Activated T-helper 2 cell treated with anti-CD3 and anti-CD28 coated beads, Interferon-gamma antibody, Interleukin-2, Interleukin-4, amounts not matched to agents 10 μg/mL and 5 μg/mL and 100 μg/mL, durations not matched to agents 14 hours and 24 hours and 36 hours (primary cell): Measurements from ENCODE around the gene NELL1. TPM values are rescaled to one million over a fixed set of nuclear protein-coding genes. Genes with fewer than 3 reads are reported as not detected.

Experiments
- DNase-seq: peaks from one replicate; pipeline ENCODE4 v3.0.0; 2021; ENCODE audit warnings: low spot score
- H3K27ac Mint-ChIP-seq: one replicate; pipeline ENCODE4 v1.8.0; 2021; ENCODE audit warnings: mixed read lengths
- H3K27me3 Mint-ChIP-seq: one replicate; pipeline ENCODE4 v1.8.0; 2021; ENCODE audit warnings: low read depth, mixed read lengths
- H3K36me3 Mint-ChIP-seq: one replicate; pipeline ENCODE4 v1.8.0; 2021; ENCODE audit warnings: low read depth, mixed read lengths
- H3K4me1 Mint-ChIP-seq: one replicate; pipeline ENCODE4 v1.8.0; 2021; ENCODE audit warnings: low read depth, mixed read lengths
- H3K4me3 Mint-ChIP-seq: one replicate; pipeline ENCODE4 v1.8.0; 2021; ENCODE audit warnings: low read depth, mild to moderate bottlenecking, moderate library complexity, mixed read lengths
- H3K9me3 Mint-ChIP-seq: one replicate; pipeline ENCODE4 v1.8.0; 2021; ENCODE audit warnings: mixed read lengths
- intact Hi-C: fragments of 100-400 bp; cut with micrococcal nuclease; formaldehyde crosslinking; loops from one replicate; pipeline ENCODE4 v1.15.1; 2023
- total RNA-seq: library from RNA; stranded (reverse); gene quantifications from 2 replicates; pipeline ENCODE4 v1.2.3, GENCODE V29; 2022

NELL1 gene
- total RNA-seq, 1 donor from 2014 or later, result 0.07 TPM

GRCh38 chr11:21066030-21066429, 396.6 kb downstream of the NELL1 start:
- Mint-ChIP-seq H3K27ac (no peak overlapping the region), H3K4me1 (no peaks in the 10 kb centered on the region), H3K4me3 (no peak overlapping the region), H3K36me3 (no peaks in the 10 kb centered on the region), H3K9me3 (peaks cover 20% of the 10 kb centered on the region), H3K27me3 (no peaks in the 10 kb centered on the region)
- intact Hi-C loops, result no loop called here
- no peak for DNase-seq

GRCh38 chr11:21068886-21069285, 399.5 kb downstream of the NELL1 start:
- Mint-ChIP-seq H3K4me3 (no peak overlapping the region), H3K9me3 (peaks cover 9% of the 10 kb centered on the region), H3K4me1 (no peaks in the 10 kb centered on the region), H3K27me3 (no peaks in the 10 kb centered on the region), H3K36me3 (no peaks in the 10 kb centered on the region), H3K27ac (no peak overlapping the region)
- intact Hi-C loops, result no loop called here
- no peak for DNase-seq

DNA sequence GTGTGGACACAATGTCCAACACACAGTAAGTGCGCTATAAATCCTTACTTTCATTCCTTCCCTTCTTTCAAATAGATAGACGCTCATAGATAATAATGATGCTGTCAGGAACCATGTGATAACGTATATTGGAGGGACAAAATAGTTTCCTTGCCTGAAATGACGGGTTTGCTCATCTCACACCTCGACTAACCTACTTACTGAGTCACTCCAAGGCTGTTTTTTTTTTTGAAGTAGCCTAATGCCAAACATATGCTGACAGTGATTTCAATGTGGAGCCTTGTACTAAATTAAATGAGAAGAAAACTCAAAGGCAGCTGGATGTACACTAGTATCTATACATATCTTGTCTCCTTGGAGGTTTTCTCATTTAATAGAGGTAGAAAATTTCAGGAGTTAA, 400.5 kb downstream of the NELL1 start:
- intact Hi-C loops, result no loop called here
- no peaks in the 10 kb centered on the region for H3K4me1 Mint-ChIP-seq
- H3K9me3 Mint-ChIP-seq, result peaks cover 6% of the 10 kb centered on the region
- no peaks in the 10 kb centered on the region for H3K27me3 Mint-ChIP-seq
- no peak overlapping the region for H3K27ac Mint-ChIP-seq
- DNase-seq, result no peak
- H3K36me3 Mint-ChIP-seq, result no peaks in the 10 kb centered on the region
- H3K4me3 Mint-ChIP-seq, result no peak overlapping the region

DNA sequence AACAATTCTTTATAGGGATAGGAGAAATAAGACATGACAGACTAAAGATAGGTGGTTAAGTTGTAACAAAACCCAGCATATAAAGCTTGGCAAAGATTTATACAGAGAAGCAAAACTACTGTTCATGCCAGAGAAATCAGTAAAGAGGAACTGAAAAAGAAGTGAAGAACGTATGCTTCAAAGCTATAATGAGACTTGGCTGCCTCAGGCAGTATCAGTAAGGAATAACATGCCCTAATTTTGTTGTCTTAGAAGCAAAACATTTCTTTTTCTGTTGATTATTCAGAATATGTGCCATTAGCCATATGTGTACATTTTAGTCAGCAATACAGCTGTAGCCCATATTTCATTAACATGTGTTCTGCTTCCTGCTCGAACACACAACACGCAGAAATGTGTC, 403.2 kb downstream of the NELL1 start:
- no peak overlapping the region for H3K4me3 Mint-ChIP-seq
- intact Hi-C loops, result no loop called here
- H3K27ac Mint-ChIP-seq, result no peak overlapping the region
- no peaks in the 10 kb centered on the region for H3K27me3 Mint-ChIP-seq
- no peak for DNase-seq
- H3K4me1 Mint-ChIP-seq, result no peaks in the 10 kb centered on the region
- peaks cover 10% of the 10 kb centered on the region for H3K9me3 Mint-ChIP-seq
- H3K36me3 Mint-ChIP-seq, result no peaks in the 10 kb centered on the region

GRCh38 chr11:21082853-21083252, 413.5 kb downstream of the NELL1 start:
- Mint-ChIP-seq H3K36me3 (no peaks in the 10 kb centered on the region), H3K4me1 (no peaks in the 10 kb centered on the region), H3K4me3 (no peak overlapping the region), H3K9me3 (no peaks in the 10 kb centered on the region), H3K27me3 (no peaks in the 10 kb centered on the region), H3K27ac (no peak overlapping the region)
- DNase-seq, result no peak
- intact Hi-C loops, result no loop called here

GRCh38 chr11:21088930-21089329, 419.5 kb downstream of the NELL1 start:
- no peak for DNase-seq

GRCh38 chr11:21104641-21105040, 435.3 kb downstream of the NELL1 start:
- intact Hi-C loops, result no loop called here
- Mint-ChIP-seq H3K9me3 (peaks cover 15% of the 10 kb centered on the region), H3K27ac (no peak overlapping the region), H3K4me3 (no peak overlapping the region), H3K4me1 (no peaks in the 10 kb centered on the region), H3K36me3 (no peaks in the 10 kb centered on the region), H3K27me3 (no peaks in the 10 kb centered on the region)
- no peak for DNase-seq

More at GRCh38 chr11:21088930-21089329, 419.5 kb downstream of the NELL1 start:
- no peaks in the 10 kb centered on the region for H3K4me1 Mint-ChIP-seq
- intact Hi-C loops, result no loop called here
- no peaks in the 10 kb centered on the region for H3K36me3 Mint-ChIP-seq
- H3K27me3 Mint-ChIP-seq, result no peaks in the 10 kb centered on the region
- H3K9me3 Mint-ChIP-seq, result peaks cover 19% of the 10 kb centered on the region
- no peak overlapping the region for H3K27ac Mint-ChIP-seq
- H3K4me3 Mint-ChIP-seq, result no peak overlapping the region

GRCh38 chr11:21105196-21105917, 436.0 kb downstream of the NELL1 start:
- intact Hi-C loops, result no loop called here
- no peak for DNase-seq
- peaks cover 13% of the 10 kb centered on the region for H3K9me3 Mint-ChIP-seq
- no peaks in the 10 kb centered on the region for H3K36me3 Mint-ChIP-seq
- H3K27ac Mint-ChIP-seq, result no peak overlapping the region
- H3K27me3 Mint-ChIP-seq, result no peaks in the 10 kb centered on the region
- no peak overlapping the region for H3K4me3 Mint-ChIP-seq
- H3K4me1 Mint-ChIP-seq, result no peaks in the 10 kb centered on the region

GRCh38 chr11:21109341-21109740, 440.0 kb downstream of the NELL1 start:
- H3K9me3 Mint-ChIP-seq, result peaks cover 8% of the 10 kb centered on the region
- no peaks in the 10 kb centered on the region for H3K27me3 Mint-ChIP-seq
- H3K4me1 Mint-ChIP-seq, result no peaks in the 10 kb centered on the region
- no peak overlapping the region for H3K4me3 Mint-ChIP-seq
- H3K27ac Mint-ChIP-seq, result no peak overlapping the region
- intact Hi-C loops, result no loop called here
- no peak for DNase-seq
- H3K36me3 Mint-ChIP-seq, result no peaks in the 10 kb centered on the region

DNA sequence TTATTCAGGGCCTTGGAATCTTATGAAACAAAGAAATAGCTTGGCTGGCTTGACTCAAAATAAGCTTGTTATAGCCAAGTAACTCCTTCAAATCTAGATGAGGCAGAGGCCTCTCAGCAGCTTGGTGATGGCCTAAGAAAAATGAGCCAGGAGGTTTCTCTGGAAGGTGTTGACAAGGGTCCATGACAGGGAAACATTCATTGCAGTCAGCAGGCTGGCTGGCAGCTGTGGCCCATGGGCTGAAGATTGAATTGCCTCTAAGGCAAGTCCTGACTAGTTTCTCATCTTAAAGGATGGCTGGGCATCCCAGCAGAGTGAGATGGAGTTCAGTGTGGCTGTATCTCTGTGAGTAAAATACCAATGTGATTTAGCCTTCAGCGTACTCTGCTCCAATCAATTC, 441.0 kb downstream of the NELL1 start:
- Mint-ChIP-seq H3K36me3 (no peaks in the 10 kb centered on the region), H3K4me1 (no peaks in the 10 kb centered on the region), H3K4me3 (no peak overlapping the region), H3K27ac (no peak overlapping the region), H3K9me3 (peaks cover 8% of the 10 kb centered on the region), H3K27me3 (no peaks in the 10 kb centered on the region)
- no peak for DNase-seq
- intact Hi-C loops, result no loop called here

- intact Hi-C loops, result no loop called here
- Mint-ChIP-seq H3K4me3 (no peak overlapping the region), H3K27ac (no peak overlapping the region)
These were observed 444.5 kb downstream of the NELL1 start for GRCh38 chr11:21113876-21114275.

GRCh38 chr11:21116009-21116408, 446.6 kb downstream of the NELL1 start:
- H3K27ac Mint-ChIP-seq, result no peak overlapping the region
- peaks cover 2% of the 10 kb centered on the region for H3K9me3 Mint-ChIP-seq
- H3K36me3 Mint-ChIP-seq, result no peaks in the 10 kb centered on the region
- no peak overlapping the region for H3K4me3 Mint-ChIP-seq
- intact Hi-C loops, result no loop called here
- H3K27me3 Mint-ChIP-seq, result no peaks in the 10 kb centered on the region
- no peak for DNase-seq
- no peaks in the 10 kb centered on the region for H3K4me1 Mint-ChIP-seq

More at GRCh38 chr11:21113876-21114275, 444.5 kb downstream of the NELL1 start:
- H3K27me3 Mint-ChIP-seq, result no peaks in the 10 kb centered on the region
- H3K36me3 Mint-ChIP-seq, result no peaks in the 10 kb centered on the region
- H3K9me3 Mint-ChIP-seq, result peaks cover 4% of the 10 kb centered on the region
- H3K4me1 Mint-ChIP-seq, result no peaks in the 10 kb centered on the region
- no peak for DNase-seq

- no peak for DNase-seq
- no peaks in the 10 kb centered on the region for H3K27me3 Mint-ChIP-seq
- intact Hi-C loops, result no loop called here
- H3K4me1 Mint-ChIP-seq, result no peaks in the 10 kb centered on the region
- no peaks in the 10 kb centered on the region for H3K9me3 Mint-ChIP-seq
- H3K27ac Mint-ChIP-seq, result no peak overlapping the region
- no peaks in the 10 kb centered on the region for H3K36me3 Mint-ChIP-seq
- no peak overlapping the region for H3K4me3 Mint-ChIP-seq
These were observed 450.0 kb downstream of the NELL1 start for GRCh38 chr11:21119411-21119810.

DNA sequence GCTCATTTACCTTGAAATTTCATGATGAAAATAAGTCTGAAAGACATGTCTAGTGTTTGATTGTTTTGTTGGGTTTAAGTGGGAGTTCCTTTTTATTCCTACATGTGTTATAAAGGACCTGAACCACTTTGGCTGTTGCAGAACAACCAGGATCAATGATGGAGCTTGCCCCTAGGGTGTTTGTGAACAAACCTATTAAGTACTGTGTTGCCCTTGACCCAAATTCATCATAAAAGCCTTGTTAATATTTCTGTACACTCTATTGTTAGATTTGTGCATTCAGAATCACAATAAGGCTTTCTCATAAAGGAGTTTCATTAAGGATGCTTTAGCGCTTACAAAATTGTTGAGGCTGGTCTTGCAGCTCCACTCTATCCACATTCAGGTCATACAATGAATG, 452.6 kb downstream of the NELL1 start:
- Mint-ChIP-seq H3K4me1 (no peaks in the 10 kb centered on the region), H3K9me3 (no peaks in the 10 kb centered on the region), H3K36me3 (no peaks in the 10 kb centered on the region), H3K4me3 (no peak overlapping the region), H3K27me3 (no peaks in the 10 kb centered on the region), H3K27ac (no peak overlapping the region)
- intact Hi-C loops, result no loop called here
- DNase-seq, result no peak
